GM12878 (cell line): ENCODE measurements around the gene FOXP1. TPM values are rescaled to one million over a fixed set of nuclear protein-coding genes. Genes with fewer than 3 reads are reported as not detected.

Experiments used
- ATAC-seq: fragments of 200-7000 bp; cut with Tn5 transposase; 3 replicates; pipeline ENCODE4 v1.9.1; 2020; ENCODE audit warnings: mild to moderate bottlenecking, moderate library complexity
- BruUV-seq: library from RNA; stranded (reverse); fragments of 400-500 nt; replicated peaks from 2 replicates; lab custom pipeline; 2021; lab: Mats Ljungman, UMichigan
- CTCF ChIA-PET: fragments of 300-600 bp; sonication (Branson Sonifier 250); formaldehyde crosslinking; extraction: SDS; loops from one replicate; lab custom pipeline; 2021; ENCODE audit warnings: inconsistent platforms; lab: Yijun Ruan, JAX
- POLR2A ChIA-PET: fragments of 350-600 bp; formaldehyde crosslinking; extraction: SDS; loops from one replicate; lab custom pipeline; 2021; ENCODE audit warnings: inconsistent platforms; lab: Charles Lee
- RAD21 ChIA-PET: fragments of 300-600 bp; sonication (Branson Sonifier 250); formaldehyde crosslinking; loops from one replicate; lab custom pipeline; 2023; ENCODE audit warnings: antibody characterized with exemption; ENCODE audit not compliant: unreplicated experiment; lab: Charles Lee
- SMC1A ChIA-PET: fragments of 300-600 bp; sonication (Branson Sonifier 250); formaldehyde crosslinking; loops from one replicate; lab custom pipeline; 2023; ENCODE audit not compliant: unreplicated experiment, uncharacterized antibody; lab: Charles Lee
- DNase-seq: peaks from one replicate; pipeline ENCODE4 v3.0.0-alpha.2; 2011; ENCODE audit warnings: low read depth, low spot score
- FAIRE-seq: peaks from 3 replicates; lab custom pipeline; 2011; peaks lifted over from hg19 to GRCh38; lab: Jason Lieb, UNC
- H2AFZ ChIP-seq: 2 replicates; pipeline ENCODE4 v1.6.0; 2011; ENCODE audit warnings: low read depth, low read length, control low read depth; ENCODE audit not compliant: control insufficient read depth
- H3K27ac ChIP-seq: 2 replicates; pipeline ENCODE4 v1.5.1; 2011; ENCODE audit warnings: control low read depth; ENCODE audit not compliant: control insufficient read depth, insufficient read depth
- H3K27me3 ChIP-seq, 2 experiments: replicated peaks in 1 of 2; 2 replicates each; pipeline versions ENCODE4 v1.6.0 to v1.6.1; 2011; ENCODE audit warnings: low read length in 1 of 2; ENCODE audit not compliant: control insufficient read depth in 2 of 2, insufficient read depth in 2 of 2
- H3K36me3 ChIP-seq, 2 experiments: 2 replicates each; pipeline ENCODE4 v1.5.1; 2011; ENCODE audit warnings: low read length in 1 of 2; ENCODE audit not compliant: control insufficient read depth in 2 of 2, insufficient read depth in 2 of 2
- H3K4me1 ChIP-seq: 2 replicates; pipeline ENCODE4 v1.6.1; 2011; ENCODE audit warnings: mild to moderate bottlenecking, low read length, moderate library complexity, mixed read lengths; ENCODE audit not compliant: control insufficient read depth, insufficient read depth
- H3K4me2 ChIP-seq: 2 replicates; pipeline ENCODE4 v1.6.0; 2011; ENCODE audit warnings: control low read depth; ENCODE audit not compliant: control insufficient read depth, insufficient read depth
- H3K4me3 ChIP-seq: fragments of 200-600 bp; sonication (generic); 2 replicates; pipeline ENCODE4 v1.5.1; 2016
- H3K79me2 ChIP-seq: 2 replicates; pipeline ENCODE4 v1.6.0; 2011; ENCODE audit warnings: low read length; ENCODE audit not compliant: control insufficient read depth, insufficient read depth
- H3K9ac ChIP-seq: 2 replicates; pipeline ENCODE4 v1.8.0; 2011; ENCODE audit warnings: low read length, control low read depth, mixed read lengths; ENCODE audit not compliant: control insufficient read depth, insufficient read depth
- H3K9me3 ChIP-seq: replicated peaks from 3 replicates; pipeline ENCODE4 v1.5.1; 2011; ENCODE audit warnings: mild to moderate bottlenecking, low read length; ENCODE audit not compliant: control insufficient read depth, insufficient read depth
- H4K20me1 ChIP-seq: 2 replicates; pipeline ENCODE4 v1.6.0; 2011; ENCODE audit not compliant: control insufficient read depth, insufficient read depth
- ASH2L ChIP-seq: fragments of 300-600, 200-600 bp; sonication (generic); IDR thresholded peaks from 2 replicates; pipeline ENCODE4 v1.6.1; 2017; ENCODE audit warnings: low read depth, mild to moderate bottlenecking, borderline replicate concordance
- GABPA ChIP-seq: IDR thresholded peaks from 2 replicates; pipeline ENCODE4 v1.6.1; 2014; ENCODE audit warnings: antibody characterized with exemption, low read depth, mild to moderate bottlenecking, inconsistent platforms
- IKZF1 ChIP-seq: fragments of 450-650 bp; conservative IDR thresholded peaks from 2 replicates; pipeline ENCODE4 v1.6.1; 2017; ENCODE audit warnings: antibody characterized with exemption, mild to moderate bottlenecking
- JUND ChIP-seq: IDR thresholded peaks from 2 replicates; pipeline ENCODE4 v1.6.1; 2012; ENCODE audit warnings: low read depth, mild to moderate bottlenecking, low read length, improper control_type of control experiment, moderate library complexity
- MXI1 ChIP-seq: fragments of 150-350 bp; IDR thresholded peaks from 2 replicates; pipeline ENCODE4 v1.6.1; 2011; ENCODE audit warnings: low read depth, mild to moderate bottlenecking, inconsistent platforms, low read length, improper control_type of control experiment
- RAD21 ChIP-seq: IDR thresholded peaks from 2 replicates; pipeline ENCODE4 v1.6.1; 2011; ENCODE audit warnings: mild to moderate bottlenecking, low read depth, low read length, moderate library complexity; ENCODE audit not compliant: insufficient read depth
- TBL1XR1 ChIP-seq: IDR thresholded peaks from 2 replicates; pipeline ENCODE4 v1.6.1; 2012; ENCODE audit warnings: low read depth, low read length, improper control_type of control experiment
- TCF7 ChIP-seq: IDR thresholded peaks from 2 replicates; pipeline ENCODE4 v1.6.1; 2014; ENCODE audit warnings: antibody characterized with exemption, borderline replicate concordance
- ZNF207 ChIP-seq: fragments of 450-650 bp; IDR thresholded peaks from 2 replicates; pipeline ENCODE4 v1.6.1; 2014; ENCODE audit warnings: antibody characterized with exemption, mild to moderate bottlenecking, borderline replicate concordance
- ZNF274 ChIP-seq: IDR thresholded peaks from one replicate; pipeline ENCODE4 v1.8.0; 2011; ENCODE audit not compliant: insufficient read length, insufficient read depth
- WGBS: methylation state at CpG from one replicate; pipeline ENCODE4 v1.1.6; 2016; ENCODE audit warnings: low lambda C conversion rate; ENCODE audit not compliant: insufficient replicate concordance, insufficient coverage; ENCODE audit errors: missing lambda C conversion rate; 5-methylcytosine and 5-hydroxymethylcytosine counted together
- in situ Hi-C: fragments of 300-500 bp; cut with MboI; formaldehyde crosslinking; loops from 9 replicates; pipeline ENCODE4 v1.14.3; 2018; ENCODE audit warnings: mixed read lengths
- intact Hi-C: fragments of 100-400 bp; cut with micrococcal nuclease; formaldehyde crosslinking; loops from one replicate; pipeline ENCODE4 v1.14.2; 2022; ENCODE audit not compliant: unreplicated experiment
- polyA plus RNA-seq, 11 experiments: library from polyadenylated mRNA; depleted of rRNA in 4 of 11; unstranded in 6 of 11; stranded (reverse) in 5 of 11; fragments of >200 nt; fragmentation: Nextera tagmentation in 4 of 11; fragmentation: Illumina TruSeq in 1 of 11; extraction: Ambion mirVana in 4 of 11; extraction: Trizol in 1 of 11; gene quantifications; 1 replicate in 1 of 11; 2 replicates in 10 of 11; pipeline versions ENCODE4 v1.2.1 to v1.2.3, GENCODE V29; 2011 to 2016; ENCODE audit warnings: inconsistent platforms in 2 of 11, missing spikeins in 2 of 11, low read depth in 1 of 11
- total RNA-seq, 4 experiments: library from RNA; depleted of rRNA in 3 of 4; stranded (reverse); fragments of >200 nt in 3 of 4; fragmentation: Illumina TruSeq in 1 of 4; extraction: Trizol in 1 of 4; gene quantifications; 2 replicates each; pipeline versions ENCODE4 v1.2.1 to v1.2.3, GENCODE V29; 2013 to 2021
- TF ChIP-seq, protein P1 (sequence below): fragments of 450-650 bp; formaldehyde crosslinking; IDR thresholded peaks from 2 replicates; pipeline ENCODE4 v1.4.0; 2022; ENCODE audit warnings: mild to moderate bottlenecking, moderate library complexity

FOXP1 gene
- total and polyA plus RNA-seq, 10 of the 15 experiments (the other 5 are each of a cell fraction or from before 2014, with no cell fraction given), result 0.05 to 1.6 (median 0.20) TPM; not detected in 1

DNA sequence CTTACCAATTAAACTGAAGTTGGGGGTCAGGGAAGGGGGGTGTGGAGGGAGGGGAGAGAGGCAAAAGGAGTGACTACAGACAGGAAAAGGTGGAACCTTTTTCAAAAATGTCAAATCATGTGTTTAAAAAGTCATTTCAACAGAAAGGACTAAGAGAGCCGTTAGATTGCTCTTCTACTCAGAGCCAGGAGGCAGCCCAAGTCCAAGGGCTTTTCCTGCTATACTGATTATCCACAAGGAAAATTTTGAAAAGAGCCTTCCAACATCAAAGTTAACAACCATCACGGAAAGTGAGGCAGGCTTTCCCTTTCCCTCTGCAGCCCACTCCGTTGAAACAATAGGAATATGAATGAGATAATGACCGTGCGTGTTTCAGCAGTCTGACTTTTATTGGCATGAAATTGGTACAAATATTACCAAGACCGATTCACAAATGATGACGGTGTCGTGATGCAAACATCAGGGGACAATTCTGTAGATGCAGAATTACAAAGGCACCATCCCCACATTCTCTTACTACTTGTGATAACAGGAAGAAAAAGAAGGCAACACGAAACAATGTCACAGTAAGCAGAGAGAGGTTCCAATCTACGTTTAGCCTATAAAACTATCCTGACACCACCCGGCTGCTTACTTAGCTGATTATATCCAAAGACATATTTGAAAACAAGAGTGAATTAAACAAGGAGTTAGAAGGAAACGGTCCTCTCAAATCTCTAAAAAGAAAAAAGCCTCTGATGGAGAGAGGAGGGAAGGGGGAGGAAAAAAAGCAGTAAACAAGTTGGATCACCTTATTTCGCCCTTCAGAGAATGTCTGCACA, 453.7 kb downstream of the FOXP1 start:
- H3K9ac ChIP-seq, result no peak overlapping the region
- H4K20me1 ChIP-seq, result no peaks in the 10 kb centered on the region
- RAD21 ChIA-PET, result no interaction called here
- in situ Hi-C loops, result no loop called here
- SMC1A ChIA-PET, result no interaction called here
- DNase-seq (no peak), ATAC-seq (no peak), FAIRE-seq (no peak)
- H3K79me2 ChIP-seq, result no peaks in the 10 kb centered on the region
- peaks cover 6 to 19% of the 10 kb centered on the region in 2 experiments; a peak in 2 of 4 replicates for H3K27me3 ChIP-seq
- no peak overlapping the region for H2AFZ ChIP-seq
- POLR2A ChIA-PET, result no interaction called here
- H3K4me2 ChIP-seq, result peak overlapping the region; percentile 33
- peaks cover 4% of the 10 kb centered on the region for H3K4me1 ChIP-seq
- H3K27ac ChIP-seq, result no peak overlapping the region
- no peak overlapping the region for H3K4me3 ChIP-seq
- 3% methylated on average over 13 of the region's 13 CpGs for WGBS
- CTCF ChIA-PET, result no interaction called here
- no peaks in the 10 kb centered on the region for H3K36me3 ChIP-seq
- BruUV-seq, result no TSS peak
- TF ChIP-seq TBL1XR1, result no peak
- TF ChIP-seq GABPA, result no peak
- no peak for TF ChIP-seq ASH2L
- no peak for TF ChIP-seq MXI1
- no peak for TF ChIP-seq IKZF1
- no peak for TF ChIP-seq ZNF207
- no peak for TF ChIP-seq JUND
- no peak for TF ChIP-seq TCF7
- TF ChIP-seq ZNF274, result no peak
- TF ChIP-seq, protein P1, sequence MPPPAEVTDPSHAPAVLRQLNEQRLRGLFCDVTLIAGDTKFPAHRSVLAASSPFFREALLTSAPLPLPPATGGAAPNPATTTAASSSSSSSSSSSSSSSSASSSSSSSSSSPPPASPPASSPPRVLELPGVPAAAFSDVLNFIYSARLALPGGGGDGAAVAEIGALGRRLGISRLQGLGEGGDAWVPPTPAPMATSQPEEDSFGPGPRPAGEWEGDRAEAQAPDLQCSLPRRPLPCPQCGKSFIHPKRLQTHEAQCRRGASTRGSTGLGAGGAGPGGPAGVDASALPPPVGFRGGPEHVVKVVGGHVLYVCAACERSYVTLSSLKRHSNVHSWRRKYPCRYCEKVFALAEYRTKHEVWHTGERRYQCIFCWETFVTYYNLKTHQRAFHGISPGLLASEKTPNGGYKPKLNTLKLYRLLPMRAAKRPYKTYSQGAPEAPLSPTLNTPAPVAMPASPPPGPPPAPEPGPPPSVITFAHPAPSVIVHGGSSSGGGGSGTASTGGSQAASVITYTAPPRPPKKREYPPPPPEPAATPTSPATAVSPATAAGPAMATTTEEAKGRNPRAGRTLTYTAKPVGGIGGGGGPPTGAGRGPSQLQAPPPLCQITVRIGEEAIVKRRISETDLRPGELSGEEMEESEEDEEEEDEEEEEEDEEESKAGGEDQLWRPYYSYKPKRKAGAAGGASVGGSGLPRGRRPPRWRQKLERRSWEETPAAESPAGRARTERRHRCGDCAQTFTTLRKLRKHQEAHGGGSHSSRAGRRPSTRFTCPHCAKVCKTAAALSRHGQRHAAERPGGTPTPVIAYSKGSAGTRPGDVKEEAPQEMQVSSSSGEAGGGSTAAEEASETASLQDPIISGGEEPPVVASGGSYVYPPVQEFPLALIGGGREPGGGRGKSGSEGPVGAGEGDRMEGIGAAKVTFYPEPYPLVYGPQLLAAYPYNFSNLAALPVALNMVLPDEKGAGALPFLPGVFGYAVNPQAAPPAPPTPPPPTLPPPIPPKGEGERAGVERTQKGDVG, result no peak
- no peak for TF ChIP-seq RAD21
- TF ChIP-seq, all 136 proteins: peak for 0
- intact Hi-C loops, result loop anchor here (10.0 kb wide), 1 partner anchor 455 kb away; the partner anchor contains the start of gene FOXP1
- no peaks in the 10 kb centered on the region; the same call in 2 of the 3 replicates for H3K9me3 ChIP-seq
